ENCODE results near the gene VCPKMT.

Gene VCPKMT

DNA sequence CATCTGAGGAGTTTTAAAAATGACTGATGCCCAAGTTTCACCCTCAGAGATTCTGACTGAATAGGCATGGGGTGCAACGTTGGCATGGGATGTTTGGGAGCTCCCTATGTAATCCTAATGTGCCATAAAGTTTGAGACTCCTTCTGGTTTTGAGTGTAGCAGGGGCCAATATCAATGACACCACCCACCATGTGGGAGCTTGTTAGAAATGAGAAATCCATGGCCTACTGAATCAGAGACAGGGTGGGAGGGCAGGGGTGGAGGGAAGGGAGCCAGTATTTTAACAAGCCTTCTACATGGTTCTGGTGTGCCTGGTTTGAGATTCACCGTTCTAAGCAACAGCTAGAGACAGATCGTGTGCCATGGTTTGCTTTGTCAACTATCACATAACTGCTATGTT lies 46.1 kb downstream of the VCPKMT start:
- in situ Hi-C loops (cut with MboI; ENCODE audit: low sequenced_read_pairs): no loop called here

DNA sequence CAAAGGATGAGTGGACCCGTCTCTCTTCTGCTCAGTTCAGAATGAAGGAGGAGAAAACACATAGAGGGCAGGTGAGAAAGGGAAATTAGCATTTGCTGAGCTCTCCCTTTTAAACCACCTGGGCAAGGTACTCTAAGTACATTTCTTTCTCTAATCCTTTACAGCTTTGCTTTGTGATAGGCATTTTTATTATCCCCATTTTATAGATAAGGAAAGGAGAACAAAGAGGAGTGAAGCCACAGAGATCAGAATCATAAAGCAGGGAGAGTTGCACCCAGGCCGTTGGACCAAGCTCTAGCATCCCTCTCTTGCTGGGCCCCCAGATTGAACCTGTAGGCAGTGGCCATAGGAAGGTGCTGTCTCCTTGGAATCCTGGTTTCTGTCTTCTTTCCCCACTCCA lies 47.0 kb downstream of the VCPKMT start:
- in situ Hi-C loops (cut with MboI; ENCODE audit: low sequenced_read_pairs): no loop called here

- in situ Hi-C loops (cut with MboI; ENCODE audit: low sequenced_read_pairs): no loop called here
These were observed 47.9 kb downstream of the VCPKMT start for GRCh38 chr14:50068496-50068895.

DNA sequence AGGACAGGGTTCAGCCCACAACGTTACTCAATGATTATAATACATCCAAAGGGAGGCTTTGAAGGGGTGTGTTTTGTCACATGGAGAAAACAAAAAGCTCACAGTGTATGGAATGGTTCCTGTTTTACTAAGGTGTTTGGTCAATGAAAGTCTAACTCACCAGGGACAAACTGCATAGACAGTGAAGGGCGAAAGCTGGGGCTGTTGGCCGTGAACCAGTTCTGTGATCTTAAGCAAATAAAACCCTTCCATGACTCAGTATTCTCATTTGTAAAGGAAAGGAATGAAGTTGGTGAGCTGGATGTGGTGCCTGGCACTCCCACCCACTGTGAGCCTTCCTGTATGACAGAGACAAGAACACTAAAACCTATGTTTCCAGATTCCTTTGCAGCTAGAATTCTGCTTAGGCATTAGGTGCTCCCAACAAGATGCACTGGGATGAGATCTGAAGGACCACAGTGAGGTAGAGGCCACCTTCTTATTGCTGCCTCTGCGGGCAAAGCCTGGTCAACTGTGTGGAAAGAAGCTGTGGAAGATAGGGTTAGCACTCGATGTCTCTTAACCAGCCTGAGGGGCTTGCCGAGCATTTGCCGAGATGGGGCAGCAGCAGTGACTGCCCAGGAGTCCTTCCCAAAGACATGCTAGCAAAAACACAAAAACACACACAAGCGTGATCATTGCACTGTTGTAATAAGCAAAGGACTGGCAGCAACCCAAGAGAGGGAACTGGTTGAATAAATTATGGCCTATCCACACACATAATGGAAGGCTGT lies 48.5 kb downstream of the VCPKMT start:
- in situ Hi-C loops (cut with MboI; ENCODE audit: low sequenced_read_pairs): no loop called here

- in situ Hi-C loops (cut with MboI; ENCODE audit: low sequenced_read_pairs): no loop called here
These were observed 50.8 kb downstream of the VCPKMT start for GRCh38 chr14:50065583-50065982.

GRCh38 chr14:50064993-50065392 lies 51.4 kb downstream of the VCPKMT start:
- in situ Hi-C loops (cut with MboI; ENCODE audit: low sequenced_read_pairs): no loop called here

GRCh38 chr14:50063876-50064420 lies 52.4 kb downstream of the VCPKMT start:
- in situ Hi-C loops (cut with MboI; ENCODE audit: low sequenced_read_pairs): no loop called here

DNA sequence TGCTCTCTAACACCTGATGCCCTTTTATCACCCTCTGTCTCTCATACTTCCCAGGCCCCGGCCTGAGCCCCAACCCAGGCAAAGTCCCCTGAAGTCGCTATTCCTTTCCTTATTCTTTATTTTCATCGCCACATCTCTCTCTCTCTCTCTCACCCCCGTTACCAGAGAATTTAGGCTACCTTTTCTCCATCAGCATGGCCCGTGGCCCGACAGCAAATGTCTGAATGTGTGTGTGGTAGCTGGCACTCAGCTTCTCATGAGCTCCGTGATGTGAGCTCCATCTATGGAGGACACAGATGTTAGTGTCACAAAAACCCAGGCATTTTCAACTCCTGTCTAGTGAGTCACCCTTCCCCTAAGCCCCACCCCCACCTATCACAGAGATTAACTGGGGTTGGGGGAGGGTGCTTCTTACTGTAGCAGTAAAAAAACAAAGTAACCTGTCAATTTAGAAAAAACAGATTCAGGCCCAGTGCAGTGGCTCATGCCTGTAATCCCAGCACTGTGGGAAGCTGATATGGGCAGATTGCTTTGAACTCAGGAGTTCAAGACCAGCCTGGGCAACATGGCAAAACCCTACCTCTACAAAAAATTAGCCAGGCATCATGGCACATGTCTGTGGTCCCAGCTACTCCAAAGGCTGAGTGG lies 53.8 kb downstream of the VCPKMT start:
- in situ Hi-C loops (cut with MboI; ENCODE audit: low sequenced_read_pairs): no loop called here

DNA sequence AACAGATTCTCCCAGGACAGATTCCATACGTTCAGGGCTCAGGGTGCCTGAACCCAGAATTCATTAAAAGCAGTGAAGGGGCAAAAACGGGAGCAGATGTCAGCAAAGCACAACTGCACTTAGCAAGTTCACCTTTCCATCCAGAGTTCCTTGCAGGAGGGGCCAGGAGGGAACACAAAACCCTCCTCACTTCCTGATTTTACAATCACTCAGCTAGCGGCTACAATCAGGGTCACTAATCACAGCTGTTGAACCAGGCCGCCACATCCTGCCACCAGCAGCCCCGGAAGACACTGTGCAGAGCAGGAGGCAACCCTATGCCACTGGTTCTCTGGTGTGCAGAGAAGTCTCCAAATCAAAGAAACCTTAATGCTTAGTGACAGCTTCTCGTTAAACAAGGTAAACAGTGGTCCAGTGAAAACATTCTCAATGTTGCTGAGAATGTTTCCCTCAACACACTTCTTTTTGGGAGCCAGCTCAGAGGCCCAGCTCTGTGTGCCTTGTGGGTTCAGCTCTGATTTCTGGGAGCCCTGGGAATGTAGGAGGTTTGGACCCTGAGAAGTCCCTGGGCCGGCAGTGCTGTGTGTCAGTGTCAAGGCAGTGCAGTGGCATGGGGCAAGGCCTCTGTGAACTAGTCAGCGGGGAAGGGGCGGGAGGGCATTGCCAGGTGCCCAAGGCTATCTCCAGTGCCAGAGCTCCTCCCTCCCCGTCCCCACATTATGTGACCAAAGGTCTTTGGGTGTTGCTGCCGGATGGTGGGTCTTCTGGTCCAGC lies 54.5 kb downstream of the VCPKMT start:
- in situ Hi-C loops (cut with MboI; ENCODE audit: low sequenced_read_pairs): no loop called here

DNA sequence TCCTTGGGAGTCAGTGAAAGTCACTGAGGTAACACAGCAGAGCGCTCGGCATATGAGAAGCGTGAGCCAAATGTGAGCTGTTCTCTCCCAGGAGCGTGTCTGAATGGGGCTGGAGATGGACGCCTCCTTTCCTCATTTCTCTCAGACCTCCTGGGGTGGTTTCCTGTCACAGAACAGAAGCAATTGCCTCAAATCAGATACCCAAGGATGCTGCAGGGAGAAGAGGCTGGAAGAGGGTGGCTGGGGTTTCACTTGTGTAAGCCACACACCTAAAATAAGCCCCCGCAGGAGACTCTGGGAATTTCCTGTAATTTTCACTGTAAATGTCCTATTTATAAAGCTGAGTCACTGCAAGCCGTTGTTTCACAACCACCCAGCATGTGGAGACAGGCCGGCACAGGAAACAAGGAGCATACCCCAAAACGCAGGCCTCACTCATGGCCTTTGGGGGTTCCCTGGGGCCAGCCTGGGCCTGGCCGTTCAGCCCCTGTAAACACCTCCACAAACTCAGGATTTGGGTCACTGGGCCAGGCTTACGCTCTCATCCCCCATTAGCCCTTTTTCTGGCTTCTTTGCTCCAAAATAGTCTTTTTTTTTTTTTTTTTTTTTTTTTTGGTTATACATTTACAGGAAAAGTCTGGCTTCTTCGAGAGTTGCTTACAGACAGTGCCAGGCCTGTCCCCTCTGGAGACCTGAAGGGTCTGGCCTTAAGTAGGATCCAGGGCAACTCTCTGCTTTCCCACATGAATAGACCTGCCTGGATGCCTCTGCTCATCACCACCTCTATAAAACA lies 55.3 kb downstream of the VCPKMT start:
- in situ Hi-C loops (cut with MboI; ENCODE audit: low sequenced_read_pairs): no loop called here

GRCh38 chr14:50059763-50060616 lies 56.4 kb downstream of the VCPKMT start:
- in situ Hi-C loops (cut with MboI; ENCODE audit: low sequenced_read_pairs): no loop called here

Measured in HL-60/S4 (cell line).